OCI-LY7 (cell line): ENCODE results near the gene GAB4. TPM values are rescaled to one million over a fixed set of nuclear protein-coding genes. Genes with fewer than 3 reads are reported as not detected.

Source experiments
- BruUV-seq: library from RNA; stranded (reverse); fragments of 400-500 nt; replicated peaks from 2 replicates; lab custom pipeline; 2021; lab: Mats Ljungman, UMichigan
- CTCF ChIA-PET: fragments of 300-600 bp; sonication (Branson Sonifier 250); formaldehyde crosslinking; loops from one replicate; lab custom pipeline; 2022; ENCODE audit warnings: antibody characterized with exemption; ENCODE audit not compliant: unreplicated experiment; lab: Charles Lee
- POLR2A ChIA-PET: fragments of 300-600 bp; sonication (Branson Sonifier 250); formaldehyde crosslinking; loops from one replicate; lab custom pipeline; 2022; ENCODE audit warnings: antibody characterized with exemption; lab: Charles Lee
- DNase-seq: peaks from one replicate; pipeline ENCODE4 v3.0.0-alpha.2; 2015; ENCODE audit warnings: low spot score
- H2AFZ ChIP-seq: fragments of 200-600 bp; sonication (generic), shearing (Covaris generic); 2 replicates; pipeline ENCODE4 v1.6.1; 2014; ENCODE audit warnings: mild to moderate bottlenecking, antibody characterized with exemption, low read length, moderate library complexity
- H3K27ac ChIP-seq: fragments of 200-600 bp; sonication (generic); 2 replicates; pipeline ENCODE4 v1.5.1; 2014; ENCODE audit warnings: mixed run types, low read depth, mild to moderate bottlenecking, moderate library complexity, low read length, inconsistent platforms; ENCODE audit not compliant: poor library complexity, severe bottlenecking
- H3K36me3 ChIP-seq: fragments of 200-600 bp; sonication (generic); 2 replicates; pipeline ENCODE4 v1.6.1; 2014; ENCODE audit warnings: mild to moderate bottlenecking, antibody characterized with exemption, low read length, moderate library complexity, mixed read lengths; ENCODE audit not compliant: insufficient read depth
- H3K4me1 ChIP-seq: fragments of 200-600 bp; sonication (generic); 2 replicates; pipeline ENCODE4 v1.5.1; 2014; ENCODE audit warnings: mild to moderate bottlenecking, low read length; ENCODE audit not compliant: insufficient read depth, poor library complexity, severe bottlenecking
- H3K4me2 ChIP-seq: fragments of 200-600 bp; sonication (generic); 2 replicates; pipeline ENCODE4 v1.6.1; 2014; ENCODE audit warnings: mild to moderate bottlenecking, low read length
- H3K4me3 ChIP-seq: fragments of 200-600 bp; sonication (generic); 2 replicates; pipeline ENCODE4 v1.5.1; 2014; ENCODE audit warnings: mild to moderate bottlenecking, low read depth, low read length; ENCODE audit not compliant: poor library complexity, severe bottlenecking
- H3K79me2 ChIP-seq: fragments of 200-600 bp; sonication (generic); 2 replicates; pipeline ENCODE4 v1.6.1; 2016; ENCODE audit warnings: low read depth, mild to moderate bottlenecking, low read length, moderate library complexity, mixed read lengths; ENCODE audit not compliant: insufficient read depth
- H3K9me2 ChIP-seq: fragments of 200-600 bp; sonication (generic); 2 replicates; pipeline ENCODE4 v1.6.1; 2016; ENCODE audit warnings: mild to moderate bottlenecking, low read length, mixed read lengths; ENCODE audit not compliant: insufficient read depth
- H3K9me3 ChIP-seq: fragments of 200-600 bp; sonication (generic); 2 replicates; pipeline ENCODE4 v1.6.1; 2014; ENCODE audit warnings: mild to moderate bottlenecking, mixed run types, low read length, mixed read lengths
- H4K20me1 ChIP-seq: fragments of 200-600 bp; sonication (generic); 2 replicates; pipeline ENCODE4 v1.6.1; 2014; ENCODE audit warnings: mild to moderate bottlenecking, antibody characterized with exemption, low read length, moderate library complexity, mixed read lengths; ENCODE audit not compliant: insufficient read depth
- EZH2phosphoT487 ChIP-seq: fragments of 200-600 bp; sonication (generic); IDR thresholded peaks from 2 replicates; pipeline ENCODE4 v1.6.1; 2018; ENCODE audit warnings: low read depth, borderline replicate concordance, mild to moderate bottlenecking, mixed run types, antibody characterized with exemption, low read length, moderate library complexity, mixed read lengths
- intact Hi-C: fragments of 100-400 bp; cut with micrococcal nuclease; formaldehyde crosslinking; loops from one replicate; pipeline ENCODE4 v1.10.0; 2022; ENCODE audit not compliant: unreplicated experiment
- total RNA-seq, 2 experiments: library from RNA; depleted of rRNA in 1 of 2; stranded (reverse); fragments of >200 nt in 1 of 2; shearing (Covaris generic) in 1 of 2; gene quantifications; 2 replicates each; pipeline ENCODE4 v1.2.3, GENCODE V29; 2014 to 2022
- TF ChIP-seq, protein P1 (sequence below): fragments of 200-600 bp; sonication (generic); conservative IDR thresholded peaks from 2 replicates; pipeline ENCODE4 v1.5.1; 2014; ENCODE audit warnings: mild to moderate bottlenecking, antibody characterized with exemption, low read length, moderate library complexity, mixed read lengths

GAB4 gene
- total RNA-seq, 2 experiments from 2014 or later = not detected

DNA sequence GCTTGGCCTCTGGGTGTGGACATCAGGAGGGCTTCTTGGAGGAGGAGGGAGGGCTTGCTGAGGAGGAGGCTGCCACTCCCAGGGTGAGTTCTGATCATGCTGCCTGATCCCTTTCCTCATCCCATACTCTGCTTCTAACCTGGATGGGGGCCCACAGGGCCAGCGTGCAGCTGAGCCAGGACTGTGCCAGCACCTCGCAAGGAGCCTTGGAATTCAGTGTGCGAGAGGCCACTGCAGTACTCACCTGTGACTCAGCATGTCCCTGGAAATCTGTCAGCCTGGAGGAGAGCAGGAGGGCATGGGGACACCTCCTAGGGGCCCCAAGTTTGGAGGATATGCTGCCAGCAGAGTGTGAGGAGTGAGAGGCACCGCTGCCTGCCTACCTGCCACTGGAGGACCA is 4.2 kb upstream of the GAB4 start:
- Histone ChIP-seq H2AFZ (no peak overlapping the region), H3K79me2 (no peaks in the 10 kb centered on the region), H3K27ac (no peak overlapping the region), H3K9me3 (no peaks in the 10 kb centered on the region), H3K36me3 (no peaks in the 10 kb centered on the region), H3K4me1 (no peaks in the 10 kb centered on the region), H3K4me3 (no peak overlapping the region), H3K9me2 (no peaks in the 10 kb centered on the region), H4K20me1 (no peaks in the 10 kb centered on the region), H3K4me2 (no peak overlapping the region)
- ChIA-PET POLR2A (no interaction called here), CTCF (no interaction called here)
- intact Hi-C loops = no loop called here
- TF ChIP-seq EZH2phosphoT487 = no peak
- TF ChIP-seq, protein P1, sequence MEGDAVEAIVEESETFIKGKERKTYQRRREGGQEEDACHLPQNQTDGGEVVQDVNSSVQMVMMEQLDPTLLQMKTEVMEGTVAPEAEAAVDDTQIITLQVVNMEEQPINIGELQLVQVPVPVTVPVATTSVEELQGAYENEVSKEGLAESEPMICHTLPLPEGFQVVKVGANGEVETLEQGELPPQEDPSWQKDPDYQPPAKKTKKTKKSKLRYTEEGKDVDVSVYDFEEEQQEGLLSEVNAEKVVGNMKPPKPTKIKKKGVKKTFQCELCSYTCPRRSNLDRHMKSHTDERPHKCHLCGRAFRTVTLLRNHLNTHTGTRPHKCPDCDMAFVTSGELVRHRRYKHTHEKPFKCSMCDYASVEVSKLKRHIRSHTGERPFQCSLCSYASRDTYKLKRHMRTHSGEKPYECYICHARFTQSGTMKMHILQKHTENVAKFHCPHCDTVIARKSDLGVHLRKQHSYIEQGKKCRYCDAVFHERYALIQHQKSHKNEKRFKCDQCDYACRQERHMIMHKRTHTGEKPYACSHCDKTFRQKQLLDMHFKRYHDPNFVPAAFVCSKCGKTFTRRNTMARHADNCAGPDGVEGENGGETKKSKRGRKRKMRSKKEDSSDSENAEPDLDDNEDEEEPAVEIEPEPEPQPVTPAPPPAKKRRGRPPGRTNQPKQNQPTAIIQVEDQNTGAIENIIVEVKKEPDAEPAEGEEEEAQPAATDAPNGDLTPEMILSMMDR = no peak
- DNase-seq = no peak
- no TSS peak for BruUV-seq

- CTCF ChIA-PET = interaction anchor here (1.2 kb wide), 1 partner anchor 49 kb away, joined by 4 read pairs; no protein-coding TSS in a partner anchor
- peak; percentile 34 for DNase-seq
Measured at GRCh38 chr22:17009640-17010291, 1.7 kb upstream of the GAB4 start.

More at GRCh38 chr22:17009640-17010291, 1.7 kb upstream of the GAB4 start:
- Histone ChIP-seq H2AFZ (no peak overlapping the region), H3K4me1 (no peaks in the 10 kb centered on the region), H3K4me3 (no peak overlapping the region), H3K9me3 (no peaks in the 10 kb centered on the region), H3K79me2 (no peaks in the 10 kb centered on the region), H4K20me1 (no peaks in the 10 kb centered on the region), H3K36me3 (no peaks in the 10 kb centered on the region), H3K4me2 (no peak overlapping the region), H3K9me2 (no peaks in the 10 kb centered on the region), H3K27ac (no peak overlapping the region)
- intact Hi-C loops = loop anchor here (1.0 kb wide), 1 partner anchor 92 kb away; no protein-coding TSS in a partner anchor
- BruUV-seq = no TSS peak
- TF ChIP-seq, protein P1 = peak; percentile 76
- TF ChIP-seq EZH2phosphoT487 = no peak
- POLR2A ChIA-PET = interaction anchor here (0.6 kb wide), 1 partner anchor 142 kb away, joined by 6 read pairs; no protein-coding TSS in a partner anchor
